HEK293 (cell line): ENCODE data around the gene TM4SF5.

Experiments
- CTCF ChIA-PET: fragments of 350-600 bp; formaldehyde crosslinking; extraction: SDS; loops from one replicate; lab custom pipeline; 2021; ENCODE audit warnings: antibody characterized with exemption; lab: Yijun Ruan, JAX
- POLR2A ChIA-PET: fragments of 300-600 bp; formaldehyde crosslinking; extraction: SDS; loops from one replicate; lab custom pipeline; 2020; ENCODE audit warnings: antibody characterized with exemption, inconsistent platforms; lab: Yijun Ruan, JAX
- H3K27ac ChIP-seq: fragments of 200-500 bp; sonication (Bioruptor generic); 2 replicates; pipeline ENCODE4 v1.5.1; 2014; ENCODE audit warnings: low read depth, low read length, control low read depth, inconsistent platforms; ENCODE audit errors: extremely low read depth
- H3K36me3 ChIP-seq, 2 experiments: fragments of 200-500 bp in 1 of 2; sonication (Bioruptor generic) in 1 of 2; 1 replicate in 1 of 2; 2 replicates in 1 of 2; pipeline ENCODE4 v1.5.1; 2014 to 2017; ENCODE audit warnings: inconsistent platforms in 2 of 2, low read length in 2 of 2; ENCODE audit not compliant: control insufficient read depth in 2 of 2, insufficient read depth in 1 of 2
- H3K4me1 ChIP-seq: fragments of 200-500 bp; sonication (Bioruptor generic); 2 replicates; pipeline ENCODE4 v1.5.1; 2014; ENCODE audit warnings: mild to moderate bottlenecking, low read length, inconsistent platforms; ENCODE audit not compliant: control insufficient read depth, insufficient read depth
- H3K4me3 ChIP-seq: 2 replicates; pipeline ENCODE4 v1.5.1; 2011; ENCODE audit warnings: low read depth, mild to moderate bottlenecking, control low read depth, low read length, moderate library complexity
- H3K9me3 ChIP-seq: fragments of 200-500 bp; sonication (Bioruptor generic); 2 replicates; pipeline ENCODE4 v1.5.1; 2014; ENCODE audit warnings: low read depth, low read length, inconsistent platforms; ENCODE audit not compliant: control insufficient read depth, insufficient read depth
- CTCF ChIP-seq: fragments of 450-650 bp; formaldehyde crosslinking; IDR thresholded peaks from 2 replicates; pipeline ENCODE4 v1.5.1; 2016; ENCODE audit warnings: missing biosample characterization, missing genetic modification characterization
- GFI1B ChIP-seq: fragments of 450-650 bp; formaldehyde crosslinking; IDR thresholded peaks from 2 replicates; pipeline ENCODE4 v1.5.1; 2016; ENCODE audit warnings: missing biosample characterization, missing genetic modification characterization
- GLIS2 ChIP-seq: fragments of 450-650 bp; formaldehyde crosslinking; IDR thresholded peaks from 2 replicates; pipeline ENCODE4 v1.5.1; 2016; ENCODE audit warnings: missing biosample characterization, missing genetic modification characterization
- HOXA7 ChIP-seq: sonication (generic); formaldehyde crosslinking; IDR thresholded peaks from 2 replicates; pipeline ENCODE4 v1.8.1; 2022; ENCODE audit warnings: missing genetic modification reagents, borderline replicate concordance
- INSM2 ChIP-seq: fragments of 450-650 bp; formaldehyde crosslinking; IDR thresholded peaks from 2 replicates; pipeline ENCODE4 v1.5.1; 2016; ENCODE audit warnings: missing biosample characterization, missing genetic modification characterization
- KLF8 ChIP-seq: fragments of 450-650 bp; formaldehyde crosslinking; IDR thresholded peaks from 2 replicates; pipeline ENCODE4 v1.5.1; 2016; ENCODE audit warnings: missing biosample characterization, missing genetic modification characterization
- PRDM10 ChIP-seq: fragments of 450-650 bp; formaldehyde crosslinking; IDR thresholded peaks from 2 replicates; pipeline ENCODE4 v1.5.1; 2016; ENCODE audit warnings: missing biosample characterization, missing genetic modification characterization
- RBAK ChIP-seq: fragments of 450-650 bp; formaldehyde crosslinking; IDR thresholded peaks from 2 replicates; pipeline ENCODE4 v1.5.1; 2016; ENCODE audit warnings: missing biosample characterization, missing genetic modification characterization
- ZBTB17 ChIP-seq: fragments of 450-650 bp; formaldehyde crosslinking; IDR thresholded peaks from 2 replicates; pipeline ENCODE4 v1.5.1; 2016; ENCODE audit warnings: missing biosample characterization, missing genetic modification characterization
- ZNF112 ChIP-seq: fragments of 450-650 bp; formaldehyde crosslinking; IDR thresholded peaks from 2 replicates; pipeline ENCODE4 v1.5.0; 2017; ENCODE audit warnings: missing biosample characterization, missing genetic modification characterization
- ZNF138 ChIP-seq: fragments of 450-650 bp; formaldehyde crosslinking; IDR thresholded peaks from 2 replicates; pipeline ENCODE4 v1.5.1; 2016; ENCODE audit warnings: missing biosample characterization, missing genetic modification characterization, borderline replicate concordance
- ZNF146 ChIP-seq: fragments of 450-650 bp; formaldehyde crosslinking; IDR thresholded peaks from 2 replicates; pipeline ENCODE4 v1.5.1; 2016; ENCODE audit warnings: missing biosample characterization, missing genetic modification characterization
- ZNF221 ChIP-seq: fragments of 450-650 bp; formaldehyde crosslinking; IDR thresholded peaks from 2 replicates; pipeline ENCODE4 v1.5.1; 2017; ENCODE audit warnings: missing biosample characterization, missing genetic modification characterization, borderline replicate concordance
- ZNF324 ChIP-seq: fragments of 450-650 bp; formaldehyde crosslinking; IDR thresholded peaks from 2 replicates; pipeline ENCODE4 v1.5.1; 2016; ENCODE audit warnings: missing biosample characterization, missing genetic modification characterization
- ZNF350 ChIP-seq: fragments of 450-650 bp; formaldehyde crosslinking; IDR thresholded peaks from 2 replicates; pipeline ENCODE4 v1.5.0; 2017; ENCODE audit warnings: missing biosample characterization, mild to moderate bottlenecking, missing genetic modification characterization
- ZNF513 ChIP-seq: fragments of 450-650 bp; IDR thresholded peaks from 2 replicates; pipeline ENCODE4 v1.5.1; 2018; ENCODE audit warnings: missing biosample characterization, missing genetic modification characterization
- ZNF514 ChIP-seq: fragments of 450-650 bp; formaldehyde crosslinking; IDR thresholded peaks from 2 replicates; pipeline ENCODE4 v1.5.1; 2016; ENCODE audit warnings: missing biosample characterization, missing genetic modification characterization
- ZNF660 ChIP-seq: fragments of 450-650 bp; IDR thresholded peaks from 2 replicates; pipeline ENCODE4 v1.5.1; 2018; ENCODE audit warnings: missing biosample characterization, mild to moderate bottlenecking, missing genetic modification characterization
- ZNF670 ChIP-seq: fragments of 450-650 bp; formaldehyde crosslinking; IDR thresholded peaks from 2 replicates; pipeline ENCODE4 v1.5.1; 2016; ENCODE audit warnings: missing biosample characterization, missing genetic modification characterization, low read depth
- ZNF692 ChIP-seq: fragments of 450-650 bp; formaldehyde crosslinking; IDR thresholded peaks from 2 replicates; pipeline ENCODE4 v1.5.1; 2016; ENCODE audit warnings: missing biosample characterization, missing genetic modification characterization
- ZXDB ChIP-seq: fragments of 450-650 bp; formaldehyde crosslinking; IDR thresholded peaks from 2 replicates; pipeline ENCODE4 v1.5.1; 2016; ENCODE audit warnings: missing biosample characterization, missing genetic modification characterization

The TM4SF5 gene

GRCh38 chr17:4753392-4753791, 18.3 kb upstream of the TM4SF5 start:
- POLR2A ChIA-PET: no interaction called here
- TF ChIP-seq ZXDB (tag by site-specific recombination) (no peak), HOXA7 (CRISPR knock-in tag) (no peak), INSM2 (no peak), ZNF670 (tag by site-specific recombination) (no peak), RBAK (no peak), ZNF138 (tag by site-specific recombination) (no peak), ZNF513 (tag by site-specific recombination) (no peak)
- no peaks in the 10 kb centered on the region for H3K36me3 ChIP-seq
- no peaks in the 10 kb centered on the region for H3K4me1 ChIP-seq
- no peak overlapping the region for H3K27ac ChIP-seq
- no peak overlapping the region for H3K4me3 ChIP-seq
- no peaks in the 10 kb centered on the region for H3K9me3 ChIP-seq
- CTCF ChIA-PET: interaction anchor here (0.6 kb wide), 1 partner anchor 451 kb away, joined by 3 read pairs; no protein-coding TSS in a partner anchor

GRCh38 chr17:4759776-4760236, 11.9 kb upstream of the TM4SF5 start:
- ChIA-PET CTCF (no interaction called here), POLR2A (no interaction called here)
- H3K4me1 ChIP-seq: no peaks in the 10 kb centered on the region
- no peaks in the 10 kb centered on the region for H3K9me3 ChIP-seq
- H3K36me3 ChIP-seq: no peaks in the 10 kb centered on the region
- TF ChIP-seq ZNF221 (no peak), GFI1B (tag by site-specific recombination) (no peak), ZBTB17 (tag by site-specific recombination) (peak; percentile 23; the same call in 1 of the 2 replicates), ZNF660 (tag by site-specific recombination) (no peak)
- no peak overlapping the region for H3K27ac ChIP-seq
- no peak overlapping the region for H3K4me3 ChIP-seq

- no peak overlapping the region for H3K4me3 ChIP-seq
- no peaks in the 10 kb centered on the region for H3K4me1 ChIP-seq
- H3K9me3 ChIP-seq: no peaks in the 10 kb centered on the region
- no peaks in the 10 kb centered on the region for H3K36me3 ChIP-seq
- CTCF ChIA-PET: interaction anchor here (0.5 to 1.6 kb wide), 5 partner anchors 9 to 199 kb away, joined by 3 to 5 read pairs (median 3); partner anchors contain the start of gene ARRB2
- POLR2A ChIA-PET: no interaction called here
- no peak overlapping the region for H3K27ac ChIP-seq
- TF ChIP-seq CTCF (no peak), GLIS2 (tag by site-specific recombination) (no peak), KLF8 (no peak), ZNF692 (tag by site-specific recombination) (no peak), ZNF324 (tag by site-specific recombination) (no peak), ZNF146 (no peak), PRDM10 (tag by site-specific recombination) (no peak), ZNF350 (tag by site-specific recombination) (no peak), GFI1B (tag by site-specific recombination) (no peak), ZNF112 (tag by site-specific recombination) (no peak), ZNF514 (tag by site-specific recombination) (no peak)
Observed at GRCh38 chr17:4764595-4764994, 7.1 kb upstream of the TM4SF5 start.
